ENCODE measurements around the gene MRPL4.

GRCh38 chr19:10306327-10306726, 54.3 kb downstream of the MRPL4 start:
- TF ChIP-seq EZH2 (IDR thresholded peaks at IDR 0.05; ENCODE audit: low read length) (no peak), CTCF (optimal IDR thresholded peaks at IDR 0.05 in 1 of 3, IDR thresholded peaks at IDR 0.05 in 1 of 3, conservative IDR thresholded peaks at IDR 0.05 in 1 of 3; ENCODE audit: extremely low read depth in 1 of 3, insufficient read depth in 2 of 3, low read length in 3 of 3) (no peak)
